Medulla oblongata (tissue), 1 donor: ENCODE results near the gene DENND1B.
A peak's percentile ranks its signal among the peaks of the same experiment; 100 is the strongest.
"Not testable (repeated sequence)": the region's sequence is repeated elsewhere in the genome, so short reads cannot be mapped to it uniquely, and the experiment has no call there.

ENCODE experiments used
- DNase-seq: peaks from one replicate; pipeline ENCODE4 v3.0.0-alpha.2; 2015; ENCODE audit errors: extremely low spot score

Gene DENND1B

DNA sequence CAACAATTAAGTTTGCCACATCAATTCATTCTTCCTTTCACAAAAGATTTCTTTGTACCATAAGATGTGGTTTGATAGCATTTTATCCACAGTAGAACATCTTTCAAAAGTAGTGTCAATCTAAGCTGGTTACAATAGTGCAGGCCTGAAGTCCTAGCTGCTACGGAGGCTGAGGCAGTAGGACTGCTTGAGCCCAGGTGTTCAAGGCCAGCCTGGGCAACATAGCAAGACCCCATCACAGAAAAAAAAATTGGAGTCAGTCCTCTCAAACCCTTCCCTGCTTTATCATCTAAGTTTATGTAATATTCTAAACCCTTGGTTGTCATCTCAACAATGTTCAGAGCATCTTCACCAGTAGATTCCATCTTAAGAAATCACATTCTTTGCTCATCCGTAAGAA, 31.7 kb downstream of the DENND1B start:
- DNase-seq = no peak

DNA sequence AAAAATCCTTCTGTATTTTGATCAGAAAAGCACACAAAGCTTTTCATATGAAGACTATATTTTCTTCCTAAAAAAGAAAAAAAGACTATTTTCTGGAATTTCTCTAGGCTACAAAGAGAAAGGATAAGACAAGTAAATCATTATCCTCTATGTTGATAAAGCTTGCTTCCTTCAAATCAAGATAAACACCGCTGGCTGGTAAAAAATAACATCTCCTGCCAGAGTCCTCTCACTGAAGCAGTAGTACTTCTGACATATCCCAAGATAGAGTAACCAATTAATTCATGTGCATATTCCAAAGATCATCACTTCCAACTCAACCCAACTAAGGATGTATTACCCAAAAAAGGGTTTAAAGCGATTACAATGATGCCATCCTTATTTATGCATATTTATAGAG, 34.3 kb downstream of the DENND1B start:
- DNase-seq = no peak

DNA sequence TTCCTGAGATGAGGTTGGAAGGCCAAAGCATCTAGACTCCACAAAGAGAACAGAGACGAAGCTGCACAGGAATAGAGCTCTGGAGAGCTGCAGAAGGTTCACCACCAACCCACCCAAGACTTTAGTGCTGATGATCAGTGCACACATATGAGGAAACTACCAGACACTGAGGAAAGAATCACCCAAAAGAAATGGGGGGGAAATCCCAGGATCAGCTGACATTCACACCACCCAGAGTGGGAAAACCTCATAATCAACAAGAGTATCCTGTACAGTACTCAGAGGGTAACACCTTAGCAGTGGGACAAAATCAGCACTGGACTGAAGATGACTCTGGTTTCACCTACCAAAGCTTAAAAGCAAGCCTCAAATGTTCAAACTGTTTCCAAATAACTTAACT, 36.4 kb downstream of the DENND1B start:
- no peak for DNase-seq

DNA sequence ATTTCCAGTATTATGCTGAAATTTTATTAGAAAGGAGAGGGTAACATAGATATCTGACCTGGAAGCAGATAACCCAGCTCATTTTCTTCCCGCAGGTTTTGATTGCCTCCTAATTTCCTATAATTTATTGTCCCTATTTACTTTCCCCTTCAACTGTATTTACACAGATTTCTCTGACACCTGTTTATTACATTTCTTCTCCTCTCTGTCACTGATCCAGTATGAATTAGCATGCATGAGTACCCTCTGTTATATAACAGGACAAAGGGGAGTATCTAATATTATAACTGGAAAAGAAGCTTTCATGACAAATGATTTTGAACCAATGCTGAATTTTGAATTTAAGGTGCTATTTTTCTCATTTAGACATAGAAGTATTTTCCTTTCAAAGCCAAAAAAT, 37.4 kb downstream of the DENND1B start:
- no peak for DNase-seq

DNA sequence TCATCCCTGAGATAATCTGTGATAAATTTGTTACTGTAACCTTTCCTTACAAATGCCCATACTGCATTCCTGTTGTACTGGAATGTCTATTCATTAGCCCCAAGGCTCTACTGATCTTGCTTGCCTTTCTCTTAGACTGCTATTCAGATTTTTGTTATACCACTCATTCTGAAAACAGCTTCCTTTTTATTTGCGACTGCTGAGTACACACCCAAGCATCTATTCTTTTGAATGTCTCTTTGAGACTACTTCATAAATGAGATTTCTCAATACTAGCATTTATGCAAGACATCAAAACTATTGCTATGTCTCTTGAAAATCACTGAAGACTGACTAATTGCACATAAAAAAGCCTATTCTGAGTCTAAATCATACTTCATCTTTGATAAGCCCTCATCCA, 38.6 kb downstream of the DENND1B start:
- DNase-seq = no peak

DNA sequence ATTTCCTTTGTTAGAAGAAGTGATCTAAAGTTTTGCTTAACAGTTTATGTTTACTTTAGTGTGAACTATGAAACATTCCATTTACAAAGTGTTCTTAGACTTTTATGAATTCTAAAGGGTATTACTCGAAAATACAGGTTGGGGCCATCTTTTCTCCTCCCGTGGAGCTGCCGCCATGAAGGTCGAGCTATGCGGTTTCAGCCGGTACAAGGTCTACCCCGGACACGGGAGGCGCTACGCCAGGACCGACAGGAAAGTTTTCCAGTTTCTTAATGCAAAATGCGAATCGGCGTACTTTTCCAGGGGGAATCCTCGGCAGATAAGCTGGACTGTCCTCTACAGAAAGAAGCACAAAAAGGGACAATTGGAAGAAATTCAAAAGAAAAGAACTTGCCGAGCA, 39.8 kb downstream of the DENND1B start:
- no peak for DNase-seq

DNA sequence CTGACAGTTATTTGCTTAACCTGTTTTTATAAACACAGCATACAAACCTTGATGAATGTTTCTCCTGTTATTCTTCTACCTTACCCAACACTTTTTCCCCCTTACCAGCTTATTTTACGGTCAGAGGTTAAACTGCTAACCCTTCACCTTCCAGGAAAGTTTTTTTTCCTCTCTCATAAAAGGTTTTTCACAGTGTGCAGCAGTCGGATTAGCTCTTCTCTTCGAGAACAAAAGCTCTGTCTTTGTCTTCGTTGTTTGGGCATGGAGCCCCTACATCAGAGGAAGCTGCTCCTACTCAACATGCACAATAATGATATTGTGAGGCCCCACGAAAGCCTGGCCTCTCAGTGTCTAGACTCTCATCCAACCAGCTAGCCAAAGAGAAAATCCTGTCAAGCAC, 42.0 kb downstream of the DENND1B start:
- DNase-seq = peak; percentile 53

DNA sequence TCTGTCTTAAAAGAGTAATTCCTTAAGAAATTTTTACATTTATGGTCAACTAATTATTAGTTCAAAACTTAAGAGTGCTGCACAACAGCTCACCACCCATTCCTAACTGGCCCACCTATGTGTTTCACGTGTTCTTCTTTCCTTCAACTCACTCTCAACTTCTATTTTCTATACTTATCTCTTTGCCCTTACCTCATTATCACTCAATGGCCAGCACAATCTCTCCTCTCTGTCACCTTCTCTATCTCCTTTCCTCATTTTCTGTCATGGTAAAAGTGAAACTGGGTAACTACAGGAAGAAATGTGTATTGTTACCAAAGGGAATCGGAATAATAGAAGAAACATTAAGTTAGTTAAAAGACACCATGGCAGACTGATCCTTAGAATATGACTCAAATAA, 43.1 kb downstream of the DENND1B start:
- no peak for DNase-seq

DNA sequence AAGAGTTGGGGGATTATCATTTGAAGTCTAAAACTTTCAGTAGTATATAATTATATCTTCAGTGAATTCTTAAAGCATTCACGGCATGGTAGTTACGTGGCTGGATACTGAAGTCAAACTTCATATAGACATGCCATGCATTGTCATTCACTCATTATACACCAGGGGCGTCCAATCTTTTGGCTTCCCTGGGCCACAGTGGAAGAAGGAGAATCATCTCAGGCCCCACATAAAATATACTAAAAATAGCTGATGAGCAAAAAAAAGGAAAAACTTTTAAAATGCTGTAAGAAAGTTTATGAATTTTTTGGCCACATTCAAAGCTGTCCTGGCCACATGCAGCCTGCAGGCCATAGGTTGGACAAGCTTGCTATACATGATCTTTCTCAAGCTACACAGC, 43.8 kb downstream of the DENND1B start:
- DNase-seq = no peak

DNA sequence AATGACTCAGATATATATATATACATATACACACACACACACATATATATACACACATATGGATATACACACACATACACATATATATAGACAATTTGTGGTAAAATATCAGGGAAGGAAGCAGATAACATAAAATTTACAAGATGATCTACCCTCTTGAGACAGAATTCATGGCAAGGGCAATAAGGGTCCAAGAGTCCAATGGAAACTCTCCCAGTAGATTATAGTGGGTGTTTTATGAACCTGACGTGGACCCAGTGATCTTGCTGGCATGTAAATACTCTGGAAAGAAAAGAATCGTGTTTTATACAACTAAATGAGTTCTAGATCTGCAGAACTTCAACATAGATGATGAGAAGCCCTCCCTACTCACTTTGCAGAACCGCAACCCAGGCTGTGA, 49.3 kb downstream of the DENND1B start:
- no peak for DNase-seq

DNA sequence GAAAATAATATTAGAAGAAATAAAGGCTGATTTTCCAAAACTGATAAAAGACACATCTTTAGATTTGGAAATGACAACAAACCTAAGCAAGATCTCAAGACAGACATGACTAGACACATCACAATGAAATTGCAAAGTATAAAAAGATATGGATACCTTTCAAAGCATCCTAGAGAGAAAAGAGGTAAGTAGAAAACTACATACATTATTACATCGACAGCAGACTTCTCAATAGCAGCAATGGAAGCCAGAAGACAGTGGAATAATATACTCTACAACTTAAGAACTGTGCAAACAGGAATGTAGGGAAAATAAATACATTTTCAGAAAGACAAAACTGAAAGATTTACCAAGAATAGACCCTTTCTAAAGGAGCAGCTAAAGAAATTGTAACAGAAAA, 50.2 kb downstream of the DENND1B start:
- no peak for DNase-seq

DNA sequence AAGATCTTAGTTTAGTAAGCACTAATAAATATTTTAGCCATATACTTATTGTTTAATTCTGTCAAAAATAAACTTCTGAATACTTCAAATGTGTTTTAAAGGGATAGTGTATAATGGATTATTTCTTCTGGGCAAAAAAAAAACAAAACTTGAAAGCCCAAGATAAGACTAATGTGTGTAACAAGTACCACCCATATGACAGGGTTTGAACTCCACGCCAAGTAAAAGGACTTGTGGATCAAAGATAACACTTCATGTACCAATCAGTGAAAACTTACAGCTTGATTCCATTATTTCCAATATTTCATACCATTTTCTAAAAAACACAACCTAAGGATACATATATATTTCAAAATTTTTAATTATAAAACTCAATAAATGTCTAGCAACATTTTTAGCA, 59.5 kb downstream of the DENND1B start:
- DNase-seq = no peak

DNA sequence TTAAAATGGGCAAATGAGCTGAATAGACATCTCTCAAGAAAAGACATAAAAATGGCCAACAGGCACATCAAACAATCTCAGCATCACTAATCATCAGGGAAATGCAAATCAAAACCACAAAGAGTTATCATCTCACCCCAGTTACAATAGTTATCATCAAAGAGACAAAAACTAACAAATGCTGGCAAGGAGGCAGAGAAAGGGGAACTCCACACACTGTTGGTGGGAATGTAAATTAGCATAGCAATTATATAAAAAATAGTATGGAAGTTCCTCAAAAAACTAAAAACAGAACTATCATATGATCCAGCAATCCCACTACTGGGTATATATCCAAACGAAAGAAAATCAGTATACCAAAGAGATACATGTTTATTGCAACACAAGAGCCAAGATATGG, 68.7 kb downstream of the DENND1B start:
- no peak for DNase-seq

DNA sequence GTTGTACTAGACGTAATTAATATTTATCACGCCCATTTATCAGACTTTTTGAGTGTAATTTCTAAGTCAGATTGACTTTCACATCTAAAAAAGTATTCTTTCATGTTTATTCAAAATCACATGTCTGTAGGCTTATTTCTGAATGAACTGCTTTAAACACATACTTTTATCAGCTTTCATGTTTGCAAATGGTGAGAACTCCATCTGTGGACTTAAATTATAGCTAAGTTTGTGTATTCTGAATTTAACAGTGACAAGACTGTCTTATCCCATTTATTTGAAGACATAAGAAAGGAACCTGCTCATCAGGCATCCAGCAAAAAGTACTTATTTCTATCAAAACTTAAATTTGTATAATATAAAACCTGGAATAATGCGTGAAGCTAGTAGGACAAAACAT, 69.3 kb downstream of the DENND1B start:
- DNase-seq = no peak

DNA sequence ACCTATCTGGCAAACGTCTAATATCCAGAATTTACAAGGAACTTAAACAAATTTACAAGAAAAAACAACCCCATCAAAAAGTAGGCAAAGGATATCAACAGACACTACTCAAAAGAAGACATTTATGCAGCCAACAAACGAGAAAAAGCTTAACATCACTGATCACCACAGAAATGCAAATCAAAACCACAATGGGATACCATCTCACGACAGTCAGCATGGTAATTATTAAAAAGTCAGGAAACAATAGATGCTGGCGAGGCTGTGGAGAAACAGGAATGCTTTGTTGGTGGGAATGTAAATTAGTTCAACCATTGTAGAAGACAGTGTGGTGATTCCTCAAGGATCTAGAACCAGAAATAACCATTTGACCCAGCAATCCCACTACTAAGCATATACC, 74.6 kb downstream of the DENND1B start:
- DNase-seq = not testable (repeated sequence)

DNA sequence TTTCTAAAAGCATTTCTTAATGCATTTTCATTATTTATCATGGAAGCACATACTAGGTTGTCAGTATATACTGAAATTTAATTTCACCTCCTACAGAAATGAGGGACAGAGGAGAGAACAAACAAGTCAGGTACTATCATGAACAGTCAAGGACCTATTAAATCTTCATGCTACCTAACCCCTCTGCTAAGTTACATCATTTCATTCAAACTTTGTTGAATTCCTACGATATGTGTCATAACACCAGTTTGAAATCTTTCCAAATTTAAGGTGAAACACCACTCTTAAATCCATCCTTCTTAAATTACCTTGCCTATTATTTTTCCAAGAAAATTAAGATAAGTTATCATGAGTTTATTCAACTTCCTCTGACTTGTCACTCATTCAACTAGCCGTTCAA, 78.9 kb downstream of the DENND1B start:
- no peak for DNase-seq

DNA sequence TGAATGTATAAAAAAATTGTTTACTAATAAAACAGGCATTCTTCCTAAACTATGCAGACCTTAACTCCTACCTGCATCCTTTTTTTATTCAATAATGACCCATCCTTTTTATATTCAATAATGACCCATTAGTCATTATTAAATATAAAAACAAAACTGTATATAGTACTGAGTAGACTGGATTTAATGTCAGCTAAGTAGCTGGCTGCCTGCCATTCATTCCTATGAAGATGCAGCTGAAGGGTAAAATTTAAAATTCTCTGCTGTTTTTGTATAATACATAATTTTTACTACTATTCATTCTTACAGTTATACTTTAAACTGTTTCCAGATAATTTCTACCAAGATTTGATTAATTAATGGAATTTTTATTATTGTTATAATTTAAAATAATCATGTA, 79.3 kb downstream of the DENND1B start:
- no peak for DNase-seq

DNA sequence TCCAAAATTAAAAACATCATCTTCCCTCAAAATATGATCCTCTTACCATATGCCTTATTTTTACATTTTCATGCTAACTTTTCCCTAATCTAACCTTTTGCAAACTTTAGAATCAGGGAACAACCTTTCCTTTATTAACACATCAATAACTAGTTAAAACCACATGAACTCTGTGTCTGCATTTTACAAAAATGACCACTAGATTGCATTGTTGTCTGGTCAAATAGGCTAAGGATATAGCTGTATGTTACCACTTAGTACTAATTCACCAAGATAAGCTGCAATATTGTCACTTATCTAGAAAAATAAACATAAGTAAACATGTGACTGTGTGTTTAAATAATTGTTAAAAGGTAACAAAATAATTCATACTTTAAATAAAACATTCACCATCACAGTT, 82.3 kb downstream of the DENND1B start:
- DNase-seq = peak; percentile 8

DNA sequence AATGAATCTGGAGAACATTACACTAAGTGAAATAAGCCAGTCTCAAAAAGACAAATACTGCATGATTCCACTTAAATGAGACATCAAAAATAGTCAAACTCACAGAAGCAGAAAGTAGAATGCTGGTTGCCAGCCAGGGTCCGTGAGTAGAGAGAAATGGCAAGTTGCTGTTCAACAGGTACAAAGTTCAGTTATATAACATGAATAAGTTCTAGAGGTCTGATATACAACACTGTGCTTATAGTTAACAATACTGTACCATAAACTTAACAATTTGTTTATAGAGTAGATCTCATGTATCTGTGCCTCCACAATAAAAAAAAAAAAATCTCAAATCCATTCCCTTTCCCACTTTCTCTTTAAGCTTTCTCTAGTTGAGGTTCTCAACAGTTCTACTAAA, 83.5 kb downstream of the DENND1B start:
- no peak for DNase-seq

DNA sequence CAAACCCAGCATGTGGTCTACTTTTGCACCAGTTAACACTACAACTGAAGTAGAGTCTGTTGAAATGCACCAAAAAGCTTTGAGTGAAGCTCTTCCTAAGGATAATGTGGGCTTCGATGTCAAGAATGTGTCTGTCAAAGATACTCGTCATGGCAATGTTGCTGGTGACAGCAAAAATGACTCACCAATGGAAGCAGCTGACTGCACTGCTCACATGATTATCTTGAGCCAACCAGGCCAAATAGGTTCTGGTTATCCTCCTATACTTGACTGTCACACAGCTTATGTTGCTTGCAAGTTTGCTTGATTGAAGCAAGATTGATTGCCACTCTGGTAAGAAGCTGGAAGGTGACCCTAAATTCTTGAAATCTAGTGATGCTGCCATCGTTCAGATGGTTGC, 85.2 kb downstream of the DENND1B start:
- no peak for DNase-seq

DNA sequence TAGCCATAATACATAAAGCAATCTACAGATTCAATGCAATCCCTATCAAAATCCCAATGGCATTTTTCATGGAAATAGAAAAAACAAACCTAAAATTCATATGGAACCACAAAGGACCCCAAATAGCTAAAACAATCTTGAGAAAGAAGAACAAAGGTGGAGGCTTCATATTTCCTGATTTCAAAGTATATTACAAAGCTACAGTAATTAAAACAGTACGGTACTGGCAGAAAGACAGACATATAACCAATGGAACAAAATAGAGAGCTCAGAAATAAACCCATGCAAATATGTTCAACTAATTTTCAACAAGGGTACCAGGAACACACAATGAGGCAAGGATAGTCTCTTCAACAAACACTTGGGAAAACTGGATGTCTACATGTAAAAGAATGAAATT, 87.0 kb downstream of the DENND1B start:
- DNase-seq = no peak

DNA sequence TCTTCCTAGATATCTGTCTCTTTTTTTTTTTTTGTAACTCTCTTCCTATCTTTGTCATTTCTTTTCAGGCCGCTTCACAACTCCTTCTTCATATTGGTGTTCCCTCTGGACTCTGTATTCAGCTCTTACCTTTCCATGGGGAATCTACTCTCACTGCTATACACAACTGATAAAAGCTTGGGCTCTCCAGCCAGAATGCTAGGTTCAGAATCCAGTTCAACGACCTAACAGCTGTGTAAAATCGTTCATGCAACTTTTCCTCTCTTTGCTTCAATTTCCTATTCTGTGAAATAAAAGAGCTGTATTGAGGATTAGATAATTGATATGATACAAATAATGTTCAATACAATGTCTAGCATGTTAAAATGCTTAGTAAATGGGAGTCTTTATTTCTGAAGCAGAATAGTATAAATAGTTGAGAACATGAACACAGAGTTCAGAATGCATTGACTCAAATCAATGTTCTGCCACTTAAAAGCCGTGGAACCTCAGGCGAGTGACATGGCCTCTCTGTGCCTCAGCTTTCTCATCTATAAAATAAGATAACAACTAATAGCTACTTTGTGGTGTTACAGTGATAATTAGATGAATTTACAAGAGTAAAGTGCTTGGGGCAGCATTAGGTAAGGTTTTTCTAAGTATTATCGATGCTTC, 88.5 kb downstream of the DENND1B start:
- no peak for DNase-seq

DNA sequence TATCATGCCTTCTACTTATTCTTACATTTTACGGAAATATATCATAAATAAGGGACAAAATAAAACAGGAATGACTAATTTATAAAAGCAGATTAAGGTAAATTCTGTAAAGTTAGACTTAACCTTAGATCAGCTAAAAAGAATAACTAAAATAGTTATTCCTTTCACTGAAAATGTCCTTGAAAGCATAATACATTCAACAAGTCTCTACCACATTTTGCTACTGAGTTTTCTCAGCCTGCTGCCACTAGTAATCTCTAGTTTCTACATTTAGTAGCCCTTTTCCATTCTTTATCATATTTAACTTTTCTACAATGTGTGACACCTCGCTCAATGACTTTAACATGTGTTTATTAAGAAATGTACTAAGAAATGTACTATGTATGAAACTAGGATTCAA, 89.0 kb downstream of the DENND1B start:
- DNase-seq = no peak

DNA sequence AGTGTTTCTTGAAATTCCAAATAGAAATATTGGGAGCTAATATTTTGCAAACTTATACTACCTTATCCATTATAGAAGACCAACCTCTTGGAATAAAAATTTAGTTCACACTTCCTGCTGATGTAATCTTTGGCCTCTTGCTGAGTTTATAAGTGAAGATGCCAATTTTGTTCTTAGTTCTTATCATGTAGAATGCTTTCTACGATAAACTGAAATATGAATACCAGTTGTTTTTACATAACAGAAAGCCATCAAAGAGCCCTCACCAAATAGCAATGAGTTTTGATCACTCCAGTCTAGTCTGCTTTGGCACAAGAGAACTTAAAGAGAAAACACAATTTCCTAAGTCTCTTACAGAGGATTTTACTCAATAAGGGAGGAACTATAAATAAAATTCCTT, 89.5 kb downstream of the DENND1B start:
- DNase-seq = no peak
